ENCODE data around the gene ID1.
A peak's percentile ranks its signal among the peaks of the same experiment; 100 is the strongest.
"Not testable (repeated sequence)": the region's sequence is repeated elsewhere in the genome, so short reads cannot be mapped to it uniquely, and the experiment has no call there.

Gene ID1

GRCh38 chr20:31593221-31594001 lies 11.7 kb upstream of the ID1 start:
- Histone ChIP-seq H3K4me3 (ENCODE audit: low read depth, low read length) (no peak overlapping the region), H3K27me3 (no peaks in the 10 kb centered on the region), H3K9me3 (no peaks in the 10 kb centered on the region), H3K4me1 (peaks cover 11% of the 10 kb centered on the region), H3K36me3 (no peaks in the 10 kb centered on the region)
- TF ChIP-seq CTCF (IDR thresholded peaks at IDR 0.05; ENCODE audit: low read depth, low read length): no peak
- no peak for DNase-seq

DNA sequence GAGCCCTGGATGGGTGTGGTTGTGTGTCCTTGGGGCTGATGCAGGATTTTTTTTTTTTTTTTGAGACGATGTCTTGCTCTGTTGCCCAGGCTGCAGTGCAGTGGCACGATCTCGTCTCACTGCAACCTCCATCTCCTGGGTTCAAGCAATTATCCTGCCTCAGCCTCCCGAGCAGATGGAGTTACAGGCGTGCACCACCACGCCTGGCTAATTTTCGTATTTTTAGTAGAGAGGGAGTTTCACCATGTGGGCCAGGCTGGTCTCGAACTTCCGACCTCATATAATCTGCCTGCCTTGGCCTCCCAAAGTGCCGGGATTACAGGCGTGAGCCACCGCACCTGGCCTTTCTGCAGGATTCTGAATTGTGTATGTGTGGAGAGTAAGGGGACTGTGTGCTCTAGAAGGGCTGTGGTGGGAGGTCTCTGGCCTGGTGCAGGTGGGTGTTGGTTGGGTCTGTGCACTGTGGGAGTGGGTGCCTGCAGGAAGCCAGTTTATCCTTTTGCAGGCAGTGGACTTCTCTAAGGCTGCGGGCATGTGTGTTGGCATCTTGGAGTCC lies 11.0 kb upstream of the ID1 start:
- no peak for DNase-seq
- no peak overlapping the region for H3K4me3 ChIP-seq (ENCODE audit: low read depth, low read length)
- TF ChIP-seq CTCF (IDR thresholded peaks at IDR 0.05; ENCODE audit: low read depth, low read length): no peak
- H3K27me3 ChIP-seq: no peaks in the 10 kb centered on the region
- no peaks in the 10 kb centered on the region for H3K9me3 ChIP-seq
- no peaks in the 10 kb centered on the region for H3K36me3 ChIP-seq
- H3K4me1 ChIP-seq: peaks cover 11% of the 10 kb centered on the region

DNA sequence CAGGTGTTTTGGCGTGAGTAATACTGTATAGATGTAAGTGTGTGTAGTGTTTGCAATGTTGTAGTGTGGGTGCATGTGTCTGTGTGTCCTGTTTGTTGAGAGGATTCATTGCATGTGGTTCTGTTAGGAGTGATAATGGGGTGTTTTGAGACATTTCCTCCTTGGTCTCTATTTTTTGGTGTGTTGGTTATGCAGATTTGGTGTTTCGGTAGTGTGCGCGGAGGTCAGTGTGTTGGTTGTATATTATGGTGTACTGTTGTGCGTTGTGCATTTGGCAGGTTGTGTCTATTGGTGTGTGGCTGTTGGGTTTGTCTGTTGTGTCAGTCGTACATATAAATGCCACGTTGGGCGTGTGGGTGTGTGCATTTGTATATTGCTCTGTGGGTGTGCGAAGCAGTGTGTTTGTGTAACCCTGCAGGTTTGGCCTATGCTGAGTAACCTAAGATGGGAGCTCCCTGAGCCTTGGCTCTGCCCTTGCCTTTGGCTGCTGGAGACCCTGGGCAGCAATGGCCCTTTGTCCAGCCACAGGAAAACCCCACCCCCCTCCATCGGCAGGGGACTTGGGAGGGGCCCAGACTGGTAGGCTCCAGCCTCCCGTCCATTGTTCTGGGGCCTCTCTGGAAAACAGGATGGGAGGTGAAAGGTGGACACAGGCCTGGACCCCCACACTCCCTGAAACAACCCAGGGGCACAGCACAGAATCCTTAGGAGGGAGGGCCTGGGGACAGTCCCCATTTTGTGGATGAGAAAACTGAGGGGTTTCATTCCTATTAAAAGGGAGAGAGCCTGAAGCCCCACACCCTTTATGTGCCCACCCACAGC lies 10.3 kb upstream of the ID1 start:
- DNase-seq: no peak
- H3K4me3 ChIP-seq (ENCODE audit: low read depth, low read length): no peak overlapping the region
- no peaks in the 10 kb centered on the region for H3K36me3 ChIP-seq
- no peaks in the 10 kb centered on the region for H3K9me3 ChIP-seq
- peaks cover 11% of the 10 kb centered on the region for H3K4me1 ChIP-seq
- TF ChIP-seq CTCF (IDR thresholded peaks at IDR 0.05; ENCODE audit: low read depth, low read length): no peak
- no peaks in the 10 kb centered on the region for H3K27me3 ChIP-seq

DNA sequence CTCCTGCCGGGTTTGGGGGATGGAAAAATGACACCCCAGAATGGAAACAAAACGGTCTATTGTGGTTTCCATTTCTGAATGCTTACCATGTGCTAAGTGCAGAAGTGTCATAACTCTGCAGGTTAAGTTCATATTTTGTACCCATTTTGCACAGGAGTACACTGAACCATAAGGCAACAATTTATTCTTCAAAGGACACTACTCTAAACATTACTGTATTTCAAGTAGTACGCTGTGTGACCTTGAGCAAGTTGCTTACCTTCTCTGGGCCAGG lies 9.8 kb upstream of the ID1 start:
- H3K36me3 ChIP-seq: no peaks in the 10 kb centered on the region
- H3K9me3 ChIP-seq: no peaks in the 10 kb centered on the region
- H3K4me3 ChIP-seq (ENCODE audit: low read depth, low read length): no peak overlapping the region
- peaks cover 11% of the 10 kb centered on the region for H3K4me1 ChIP-seq
- TF ChIP-seq CTCF (IDR thresholded peaks at IDR 0.05; ENCODE audit: low read depth, low read length): no peak
- no peak for DNase-seq
- no peaks in the 10 kb centered on the region for H3K27me3 ChIP-seq

DNA sequence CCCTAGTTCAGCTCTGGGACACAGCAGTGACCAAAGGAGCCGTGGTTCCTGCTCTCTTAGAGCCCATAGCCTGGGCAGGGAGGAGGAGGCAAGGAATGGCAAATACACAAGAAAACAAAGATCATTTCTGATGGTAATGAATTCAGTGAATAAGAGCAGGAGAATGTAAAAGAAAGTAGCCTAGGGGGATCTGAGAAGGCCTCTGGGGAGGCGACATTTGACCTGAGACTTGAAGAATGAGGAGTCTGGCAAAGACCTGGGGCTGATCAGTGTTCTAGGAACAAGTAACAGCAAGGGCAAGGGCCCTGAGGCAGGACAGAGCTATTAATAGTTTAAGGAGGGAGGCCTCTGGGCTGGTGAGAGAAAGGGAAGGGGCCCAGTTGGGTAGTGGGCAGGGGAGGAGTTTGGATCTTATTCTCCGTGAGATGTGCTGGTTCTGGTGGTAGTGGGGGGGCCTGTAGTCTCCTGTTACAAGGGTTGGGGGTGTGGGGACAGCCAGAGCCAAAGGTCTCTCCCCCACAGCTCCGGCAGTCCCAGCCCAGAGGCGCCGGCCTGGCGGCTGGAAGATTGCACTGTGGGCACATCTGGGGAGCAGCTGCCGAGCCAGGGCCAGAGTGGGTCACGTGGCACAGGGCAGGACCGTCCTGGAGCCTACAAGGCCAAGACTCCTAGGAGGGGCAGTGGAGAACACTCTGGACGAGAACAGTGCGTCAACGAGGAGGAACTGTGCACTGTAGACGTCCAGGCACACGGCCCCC lies 9.3 kb upstream of the ID1 start:
- Histone ChIP-seq H3K36me3 (no peaks in the 10 kb centered on the region), H3K4me3 (ENCODE audit: low read depth, low read length) (no peak overlapping the region), H3K27me3 (no peaks in the 10 kb centered on the region), H3K4me1 (peaks cover 11% of the 10 kb centered on the region), H3K9me3 (no peaks in the 10 kb centered on the region)
- TF ChIP-seq CTCF (IDR thresholded peaks at IDR 0.05; ENCODE audit: low read depth, low read length): no peak
- peak; percentile 93 for DNase-seq

- not testable (repeated sequence) for DNase-seq; H3K4me3 ChIP-seq (ENCODE audit: low read depth, low read length); H3K9me3 ChIP-seq; H3K36me3 ChIP-seq; H3K27me3 ChIP-seq
- peaks cover 11% of the 10 kb centered on the region for H3K4me1 ChIP-seq
Observed at GRCh38 chr20:31596412-31596715, 8.7 kb upstream of the ID1 start.

Measured in BE2C (cell line).